ENCODE measurements around the gene ZC3H12A.

- TF ChIP-seq CTCF (IDR thresholded peaks at IDR 0.05) (no peak), RFX5 (IDR thresholded peaks at IDR 0.05) (no peak), MAFK (IDR thresholded peaks at IDR 0.05; ENCODE audit: partially characterized antibody) (peak; percentile 28), EP300 (IDR thresholded peaks at IDR 0.05) (peak in 1 of 2 experiments; percentile 43; a peak in 2 of 5 replicates), POLR2A (IDR thresholded peaks at IDR 0.05; ENCODE audit: low read length) (no peak), REST (IDR thresholded peaks at IDR 0.05) (no peak), PBX3 (IDR thresholded peaks at IDR 0.05) (no peak), MAX (IDR thresholded peaks at IDR 0.05) (no peak), FOSL2 (IDR thresholded peaks at IDR 0.05) (no peak), FOSL2 (CRISPR knock-in tag; IDR thresholded peaks at IDR 0.05) (0 out of 2 replicates have a peak, but pooled peaks have one; percentile 43), POLR2AphosphoS2 (conservative IDR thresholded peaks at IDR 0.05; ENCODE audit: low read length) (no peak)
- TF ChIP-seq, protein P1, sequence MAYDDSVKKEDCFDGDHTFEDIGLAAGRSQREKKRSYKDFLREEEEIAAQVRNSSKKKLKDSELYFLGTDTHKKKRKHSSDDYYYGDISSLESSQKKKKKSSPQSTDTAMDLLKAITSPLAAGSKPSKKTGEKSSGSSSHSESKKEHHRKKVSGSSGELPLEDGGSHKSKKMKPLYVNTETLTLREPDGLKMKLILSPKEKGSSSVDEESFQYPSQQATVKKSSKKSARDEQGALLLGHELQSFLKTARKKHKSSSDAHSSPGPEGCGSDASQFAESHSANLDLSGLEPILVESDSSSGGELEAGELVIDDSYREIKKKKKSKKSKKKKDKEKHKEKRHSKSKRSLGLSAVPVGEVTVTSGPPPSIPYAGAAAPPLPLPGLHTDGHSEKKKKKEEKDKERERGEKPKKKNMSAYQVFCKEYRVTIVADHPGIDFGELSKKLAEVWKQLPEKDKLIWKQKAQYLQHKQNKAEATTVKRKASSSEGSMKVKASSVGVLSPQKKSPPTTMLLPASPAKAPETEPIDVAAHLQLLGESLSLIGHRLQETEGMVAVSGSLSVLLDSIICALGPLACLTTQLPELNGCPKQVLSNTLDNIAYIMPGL (CRISPR knock-in tag; IDR thresholded peaks at IDR 0.05; ENCODE audit: borderline replicate concordance) = no peak
- TF ChIP-seq, protein P2, sequence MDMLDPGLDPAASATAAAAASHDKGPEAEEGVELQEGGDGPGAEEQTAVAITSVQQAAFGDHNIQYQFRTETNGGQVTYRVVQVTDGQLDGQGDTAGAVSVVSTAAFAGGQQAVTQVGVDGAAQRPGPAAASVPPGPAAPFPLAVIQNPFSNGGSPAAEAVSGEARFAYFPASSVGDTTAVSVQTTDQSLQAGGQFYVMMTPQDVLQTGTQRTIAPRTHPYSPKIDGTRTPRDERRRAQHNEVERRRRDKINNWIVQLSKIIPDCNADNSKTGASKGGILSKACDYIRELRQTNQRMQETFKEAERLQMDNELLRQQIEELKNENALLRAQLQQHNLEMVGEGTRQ (IDR thresholded peaks at IDR 0.05) = no peak
Measured at GRCh38 chr1:37461698-37462436, 12.5 kb upstream of the ZC3H12A start.
